NCI-H1048 (cell line): Measurements from ENCODE around the gene DOHH.

Experiments
- DNase-seq: peaks from one replicate; lab custom pipeline; 2025; lab: John Stamatoyannopoulos, UW

DOHH gene

DNA sequence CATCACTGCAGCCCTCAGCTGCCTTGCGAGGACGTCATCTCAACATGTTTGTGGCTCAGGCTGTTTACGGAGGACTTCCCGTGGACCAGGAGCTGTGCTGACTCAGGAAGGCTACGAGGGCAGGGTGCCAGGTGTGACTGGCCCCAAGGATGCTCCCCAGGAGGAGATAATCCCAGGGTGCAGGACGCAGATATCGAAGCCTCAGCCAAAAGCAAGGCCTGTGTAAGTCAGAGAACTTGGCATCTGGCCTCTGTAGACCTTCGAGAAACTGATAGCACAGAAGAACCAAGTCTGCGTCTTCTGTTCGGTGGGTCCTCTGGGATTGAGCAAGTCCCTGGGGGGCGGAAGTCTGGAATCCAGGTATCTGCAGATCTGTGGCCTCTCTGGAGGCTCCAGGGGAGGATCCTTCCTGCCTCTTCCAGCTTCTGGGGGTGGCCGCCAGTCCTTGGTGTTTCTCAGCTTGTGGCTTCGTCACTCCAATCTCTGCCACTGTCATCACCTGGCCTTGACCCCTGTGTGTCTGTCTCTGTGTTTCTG lies 2.6 kb upstream of the DOHH start:
- no peak for DNase-seq

DNA sequence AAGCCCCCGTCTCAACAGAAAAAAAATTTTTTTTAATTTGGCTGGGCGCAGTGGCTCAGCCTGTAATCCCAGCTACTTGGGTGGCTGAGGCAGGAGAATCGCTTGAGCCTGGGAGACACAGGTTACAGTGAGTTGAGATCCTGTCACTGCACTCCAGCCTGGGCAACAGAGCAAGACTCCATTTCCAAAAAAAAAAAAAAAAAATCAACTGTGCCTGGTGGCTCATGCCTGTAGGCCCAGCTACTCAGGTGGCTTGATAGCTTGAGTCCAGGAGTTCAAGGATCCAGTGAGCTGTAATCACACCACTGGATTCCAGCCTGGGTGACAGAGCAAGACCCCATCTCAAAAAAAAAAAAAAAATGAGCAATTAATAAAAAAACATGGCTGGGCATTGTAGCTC lies 1.3 kb upstream of the DOHH start:
- DNase-seq = no peak

DNA sequence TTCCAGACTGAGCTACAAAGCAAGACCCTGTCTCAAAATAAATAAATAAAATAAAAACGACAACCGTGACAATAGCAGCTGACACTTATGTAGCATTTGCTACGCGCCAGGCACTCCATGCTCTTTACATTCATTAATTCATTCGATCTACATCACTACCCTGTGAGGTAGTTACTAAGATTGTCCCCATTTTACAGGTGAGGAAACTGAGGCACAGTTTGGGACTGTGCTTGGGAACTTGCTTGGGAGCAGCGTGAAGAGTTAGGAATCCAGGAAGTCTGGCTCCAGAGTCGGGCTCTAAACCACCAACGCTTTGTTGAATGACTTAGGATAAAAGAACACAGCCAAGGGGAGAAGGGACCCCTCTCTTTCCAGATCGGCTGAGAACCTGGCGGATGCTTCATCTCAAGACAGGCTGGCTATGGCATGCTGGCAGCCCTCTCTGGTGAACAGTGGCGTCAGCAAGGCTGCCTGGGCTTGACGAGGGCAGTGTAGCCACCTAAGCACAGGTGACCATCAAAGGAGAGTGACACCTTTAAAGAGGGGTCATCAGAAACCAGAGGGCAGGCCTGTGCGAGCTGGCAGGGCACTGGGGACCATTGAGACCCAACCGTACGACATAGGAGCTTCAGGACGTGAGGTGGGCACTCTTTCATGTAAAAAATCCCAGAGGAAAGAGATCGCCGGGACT lies 591 bp downstream of the DOHH start:
- DNase-seq = no peak

DNA sequence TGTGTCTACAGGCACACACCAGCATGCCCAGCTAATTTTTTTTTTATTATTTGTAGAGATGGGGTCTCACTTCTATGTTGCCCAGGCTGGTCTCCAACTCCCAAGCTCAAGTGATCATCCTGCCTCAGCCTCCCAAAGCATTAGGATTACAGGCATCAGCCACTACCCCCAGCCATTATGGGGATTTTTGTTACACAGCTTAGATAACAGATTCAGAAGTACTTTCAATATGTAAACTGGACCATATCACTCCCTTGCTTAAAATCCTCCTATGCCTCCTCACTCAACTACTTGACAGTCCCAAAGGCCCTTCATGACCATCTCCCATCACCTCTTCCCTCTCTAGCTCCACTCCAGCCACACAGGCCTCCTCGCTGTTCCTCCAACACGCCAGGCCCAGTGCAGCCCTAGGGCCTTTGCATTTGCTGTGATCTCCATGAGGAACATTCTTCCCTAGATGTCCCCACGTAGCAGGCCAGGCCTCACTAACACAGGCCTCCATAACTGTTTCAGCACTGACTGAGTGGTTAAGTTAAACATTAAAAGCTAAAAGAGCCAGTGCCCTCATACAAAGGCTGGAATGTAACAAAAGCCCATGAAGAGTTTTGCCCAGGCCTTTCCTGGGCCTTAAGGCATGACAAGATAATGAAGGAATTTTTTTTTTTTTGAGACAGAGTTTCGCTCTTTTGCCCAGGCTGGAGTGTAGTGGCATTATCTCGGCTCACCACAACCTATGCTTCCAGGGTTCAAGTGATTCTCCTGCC lies 2.5 kb downstream of the DOHH start:
- DNase-seq = no peak

- no peak for DNase-seq
These were observed 3.8 kb downstream of the DOHH start for GRCh38 chr19:3496392-3497273.

GRCh38 chr19:3494559-3494958 lies 5.9 kb downstream of the DOHH start:
- DNase-seq = no peak

GRCh38 chr19:3494051-3494450 lies 6.4 kb downstream of the DOHH start:
- DNase-seq = no peak

DNA sequence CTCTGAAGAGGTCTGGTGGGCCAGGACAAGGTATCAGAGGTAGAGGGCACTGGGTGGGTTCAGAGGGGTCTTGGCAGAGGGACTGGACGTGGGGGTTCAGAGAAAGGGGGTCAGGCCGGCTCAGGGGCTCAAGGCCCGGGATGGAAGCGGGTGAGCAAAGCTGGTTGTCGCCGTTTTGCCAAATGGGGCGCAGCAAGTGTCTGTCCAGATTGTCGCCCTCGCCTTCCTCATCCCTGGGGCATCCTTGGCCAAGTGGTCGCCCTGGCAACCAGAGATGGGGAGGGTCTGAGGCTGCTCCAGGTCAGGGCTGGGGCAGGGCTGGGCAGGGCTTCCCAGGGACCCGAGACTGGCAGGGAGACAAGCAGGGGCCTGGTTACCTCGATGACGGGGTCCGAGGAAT lies 6.8 kb downstream of the DOHH start:
- no peak for DNase-seq

DNA sequence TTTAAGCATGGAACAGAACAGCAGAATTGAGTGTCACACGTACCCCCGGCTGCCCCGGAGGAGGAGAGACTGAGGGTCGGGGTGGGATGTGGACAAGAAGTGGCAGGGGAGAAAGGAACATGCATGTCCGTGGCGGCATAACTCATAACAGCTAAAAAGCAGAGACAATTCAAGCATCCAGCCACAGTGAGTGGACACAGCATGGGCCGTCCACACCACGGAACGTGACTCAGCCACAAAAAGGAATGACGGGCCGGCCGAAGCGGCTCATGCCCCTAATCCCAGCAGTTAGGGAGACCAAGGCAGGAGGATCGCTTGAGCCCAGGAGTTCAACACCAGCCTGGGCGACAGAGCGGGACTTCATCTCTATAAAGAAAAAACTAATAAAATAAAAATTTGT lies 7.6 kb downstream of the DOHH start:
- DNase-seq = no peak

DNA sequence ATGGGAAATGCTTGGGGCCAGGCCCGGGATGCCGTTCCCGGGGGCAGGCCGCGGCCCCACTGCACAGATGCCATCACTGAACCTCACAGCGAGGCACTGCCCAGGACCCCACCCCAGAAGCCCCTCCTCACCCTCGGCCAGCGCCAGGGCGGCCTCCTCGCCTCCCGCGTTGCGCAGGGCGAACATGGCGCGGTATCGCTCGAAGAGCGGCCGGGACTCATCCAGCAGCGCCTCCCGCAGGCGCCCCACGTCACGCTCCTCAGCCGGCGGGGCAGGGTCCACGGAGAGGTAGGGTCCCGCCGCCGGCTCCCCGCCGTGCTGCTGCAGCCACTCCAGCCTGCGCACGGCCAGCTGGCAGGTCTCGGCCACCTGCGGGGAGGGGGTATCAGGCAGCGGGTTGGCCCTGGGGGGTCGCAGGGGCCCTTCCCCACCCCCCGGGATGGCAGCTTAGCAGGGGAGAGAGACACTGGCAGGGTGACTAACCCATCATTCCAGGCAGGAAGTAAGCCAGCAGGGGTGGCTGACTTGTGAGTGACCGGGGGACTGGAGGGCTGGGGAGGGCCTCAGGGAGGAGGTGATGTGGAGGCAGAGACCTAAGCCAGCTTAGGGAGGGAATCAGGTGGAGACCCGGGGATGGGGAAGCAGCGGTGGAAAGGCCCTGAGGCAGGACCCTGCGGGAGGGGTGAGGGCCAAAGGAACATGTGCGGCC lies 8.2 kb downstream of the DOHH start:
- no peak for DNase-seq

DNA sequence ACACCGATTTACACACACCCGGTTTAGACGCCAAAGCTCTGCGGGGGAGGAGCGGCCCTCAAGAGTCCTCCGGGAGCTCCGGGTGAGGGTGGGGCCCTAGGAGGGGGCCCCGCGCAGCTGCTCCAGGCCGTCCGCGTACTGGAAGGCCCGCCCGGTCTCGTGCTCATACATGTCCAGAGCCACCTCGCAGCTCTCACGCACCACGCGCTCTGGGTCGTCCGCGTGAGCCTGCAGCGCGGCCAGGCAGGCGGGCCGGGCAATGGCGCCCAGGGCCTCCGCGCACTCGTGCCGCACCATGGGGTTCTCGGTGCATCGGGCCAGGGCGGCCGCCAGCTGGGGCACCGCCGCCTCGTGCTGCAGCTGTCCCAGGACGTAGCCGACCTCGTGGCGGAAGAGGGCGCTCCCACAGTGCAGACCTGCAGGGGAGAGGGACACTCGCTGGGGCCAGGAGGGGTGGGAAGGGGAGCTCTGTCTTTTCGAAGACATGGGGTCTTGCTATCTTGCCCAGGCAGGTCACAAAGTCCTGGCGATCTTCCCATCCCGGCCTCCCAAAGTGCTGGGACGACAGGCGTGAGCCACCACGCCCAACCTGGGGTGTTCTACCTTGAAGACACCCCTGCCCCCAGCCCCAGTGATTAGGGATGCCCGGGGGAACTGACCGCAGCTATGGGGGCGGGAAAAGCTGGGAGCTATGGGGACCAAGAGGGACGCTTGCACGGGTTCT lies 8.9 kb downstream of the DOHH start:
- DNase-seq = no peak

DNA sequence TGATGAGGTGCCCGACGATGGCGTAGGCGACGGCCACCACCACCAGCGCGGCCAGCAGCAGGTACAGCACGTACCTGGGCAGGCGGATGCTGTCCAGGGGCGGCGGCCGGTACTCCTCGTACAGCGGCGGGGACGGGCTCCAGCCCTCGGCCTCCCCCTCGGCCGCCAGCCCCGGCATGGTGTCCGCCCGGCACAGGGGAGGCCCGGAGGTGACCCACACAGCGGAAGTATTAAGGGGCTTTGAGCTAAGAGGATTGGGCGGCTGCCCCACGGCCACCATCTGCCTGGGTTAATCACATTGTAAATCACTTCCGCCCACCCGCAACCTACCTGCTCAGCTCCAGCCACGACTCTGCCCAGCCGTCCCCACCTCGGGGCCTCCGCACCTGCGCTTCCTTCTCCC lies 17.2 kb downstream of the DOHH start, which contains the start of gene SMIM44:
TSS of gene SMIM44 (minus strand) at position 216 of the 403 bp plus-strand sequence. CDS start at position 178, 38 bp downstream.
- DNase-seq = no peak

DNA sequence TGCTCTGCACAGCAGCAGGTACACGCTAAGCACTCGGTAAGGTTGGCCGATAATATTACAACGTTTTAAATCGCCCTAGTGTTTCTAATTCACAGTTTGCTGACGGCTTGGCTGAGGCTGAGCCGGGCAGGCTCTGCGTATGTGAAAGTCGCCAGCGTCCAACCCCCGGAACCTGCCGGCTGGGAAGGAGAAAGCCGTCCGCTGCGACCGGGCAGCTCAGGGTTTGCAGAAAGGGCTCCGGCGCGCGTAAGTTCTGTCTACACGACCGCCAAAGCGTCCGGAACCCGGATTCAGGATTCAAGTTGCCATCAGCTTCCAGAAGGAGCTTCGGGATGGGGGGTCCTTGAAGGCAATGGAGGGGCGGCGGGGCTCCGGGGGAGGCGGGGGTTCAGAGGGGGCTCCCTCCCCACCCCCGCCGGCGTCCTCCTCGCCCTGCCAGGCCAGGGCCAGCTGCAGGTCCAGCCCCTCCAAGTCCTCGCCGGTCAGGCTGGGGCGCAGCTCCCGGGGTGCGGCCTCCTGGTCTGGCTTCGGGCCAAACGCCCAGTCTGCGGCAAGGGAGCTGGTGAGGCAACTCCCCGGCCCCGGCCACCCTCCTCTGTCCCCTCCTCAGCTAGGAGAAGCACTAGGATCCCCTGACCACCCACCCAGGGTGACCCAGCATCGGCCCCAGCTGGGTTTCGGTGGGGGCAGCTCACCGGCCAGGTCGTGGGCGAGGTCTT lies 17.8 kb downstream of the DOHH start:
- no peak for DNase-seq

DNA sequence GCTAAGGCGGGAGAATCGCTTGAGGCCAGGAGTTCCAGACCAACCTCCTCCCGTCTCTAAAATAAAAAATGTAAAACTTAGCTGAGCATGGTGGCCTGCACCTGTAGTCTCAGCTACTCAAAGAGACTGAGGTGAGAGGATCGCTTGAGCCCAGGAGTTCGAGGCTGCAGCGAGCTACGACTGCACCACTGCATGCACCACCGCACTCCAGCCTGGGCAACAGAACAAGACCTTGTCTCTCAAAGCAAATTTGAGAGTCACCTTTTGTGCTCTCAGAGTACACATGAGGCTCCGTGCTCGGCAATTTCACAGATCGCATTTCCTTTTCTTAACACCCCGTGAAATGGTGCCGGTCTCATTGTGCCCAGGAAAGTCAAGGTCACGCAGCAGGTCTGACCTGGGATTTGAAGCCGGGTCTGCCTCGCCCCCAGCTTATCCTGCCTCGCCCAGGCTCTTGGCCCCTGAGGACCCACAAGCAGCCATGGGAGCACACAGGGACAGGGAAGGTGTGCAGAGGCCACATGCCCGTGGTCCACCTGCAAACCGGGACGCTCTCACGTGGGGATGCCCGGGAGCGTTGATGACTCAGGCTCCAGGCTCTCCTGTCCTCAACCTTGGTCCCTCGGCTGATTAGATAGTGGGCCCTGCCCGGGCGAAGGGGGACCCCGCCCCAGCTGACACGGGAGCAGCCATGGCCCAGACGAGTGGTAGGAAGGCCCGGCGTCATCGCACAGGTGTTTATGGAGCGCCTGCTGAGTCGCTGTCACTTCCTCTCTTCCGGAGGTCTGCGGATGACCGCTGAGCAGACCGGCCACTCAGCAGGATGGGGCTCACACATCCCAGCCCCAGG lies 19.0 kb downstream of the DOHH start:
- DNase-seq = no peak

DNA sequence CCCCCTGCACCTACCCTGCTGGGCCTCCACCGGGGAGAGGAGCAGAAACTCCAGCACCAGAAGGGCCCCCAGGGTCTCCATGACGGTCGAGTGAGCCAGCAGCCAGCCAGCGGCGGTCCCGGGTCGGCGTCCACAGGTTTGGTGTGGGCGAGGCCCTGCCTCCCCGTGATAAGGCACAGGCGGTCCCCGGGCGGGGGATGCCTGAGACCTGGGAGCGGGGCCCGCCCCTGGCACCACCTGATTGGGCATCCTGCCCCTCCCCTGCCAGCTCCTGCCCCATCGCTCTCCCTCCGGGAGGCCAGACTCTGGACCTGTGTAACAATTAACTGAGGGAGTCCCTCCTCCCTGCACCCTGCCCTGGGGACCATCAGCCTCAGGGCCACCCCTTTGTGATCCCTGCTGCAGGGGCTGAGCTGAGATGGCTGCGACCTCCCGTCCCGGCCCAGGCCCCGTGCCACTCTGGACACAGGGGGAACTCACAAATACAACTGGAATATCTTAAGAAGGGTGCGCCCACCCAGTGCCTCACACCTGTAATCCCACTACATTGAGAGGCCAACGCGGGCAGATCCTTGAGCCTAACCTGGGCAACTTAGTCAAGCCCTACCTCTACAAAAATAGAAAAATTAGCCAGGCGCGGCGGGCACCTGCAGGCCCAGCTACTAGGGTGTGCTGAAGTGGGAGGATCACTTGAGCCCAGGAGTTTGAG lies 19.9 kb downstream of the DOHH start, which contains the start of gene SMIM24:
TSS of gene SMIM24 (minus strand) at position 143 of the 709 bp plus-strand sequence. CDS start at position 81, 62 bp downstream.
- DNase-seq = no peak

- DNase-seq = no peak
These were observed 20.6 kb downstream of the DOHH start for GRCh38 chr19:3479834-3480215.

GRCh38 chr19:3479177-3479833 lies 21.2 kb downstream of the DOHH start:
- DNase-seq = no peak
